Mucosa of rectum (tissue), 2 donors: ENCODE data around the gene HMOX1.

Source experiments
- H3K27ac ChIP-seq, 2 donors: one replicate each; pipeline ENCODE4 v1.7.0; 2013; ENCODE audit warnings: inconsistent platforms in 2 of 2, low read depth in 2 of 2, low read length in 2 of 2
- H3K27me3 ChIP-seq, 2 donors: one replicate each; pipeline ENCODE4 v1.7.0; 2013; ENCODE audit warnings: low read length in 2 of 2; ENCODE audit not compliant: control insufficient read depth in 2 of 2, insufficient read depth in 2 of 2
- H3K36me3 ChIP-seq, 2 donors: one replicate each; pipeline ENCODE4 v1.7.0; 2013; ENCODE audit warnings: low read length in 2 of 2; ENCODE audit not compliant: control insufficient read depth in 2 of 2, insufficient read depth in 2 of 2
- H3K4me1 ChIP-seq, 2 donors: one replicate each; pipeline ENCODE4 v1.7.0; 2013; ENCODE audit warnings: low read length in 2 of 2, mild to moderate bottlenecking in 1 of 2; ENCODE audit not compliant: control insufficient read depth in 2 of 2, insufficient read depth in 2 of 2
- H3K4me3 ChIP-seq, 2 donors: one replicate each; pipeline ENCODE4 v1.7.0; 2013; ENCODE audit warnings: low read length in 2 of 2
- H3K9ac ChIP-seq, 2 donors: one replicate each; pipeline ENCODE4 v1.7.0; 2013; ENCODE audit warnings: low read length in 2 of 2, low read depth in 1 of 2, mild to moderate bottlenecking in 1 of 2
- H3K9me3 ChIP-seq, 2 donors: one replicate each; pipeline ENCODE4 v1.7.0; 2013; ENCODE audit warnings: low read length in 2 of 2; ENCODE audit not compliant: control insufficient read depth in 2 of 2
- donor health status: healthy.
- donor health status: Normal muscosa, but diverticular disease.

Gene HMOX1

GRCh38 chr22:35419756-35420155, 38.9 kb downstream of the HMOX1 start:
- no peak overlapping the region for H3K9ac ChIP-seq
- H3K27ac ChIP-seq: no peak overlapping the region
- H3K4me3 ChIP-seq: no peak overlapping the region
- H3K27me3 ChIP-seq: no peaks in the 10 kb centered on the region
- no peaks in the 10 kb centered on the region for H3K9me3 ChIP-seq
- H3K4me1 ChIP-seq: no peaks in the 10 kb centered on the region
- peaks cover 37 to 73% of the 10 kb centered on the region in 2 donors for H3K36me3 ChIP-seq

- Histone ChIP-seq H3K27ac (no peak overlapping the region), H3K4me3 (no peak overlapping the region), H3K9ac (no peak overlapping the region), H3K9me3 (no peaks in the 10 kb centered on the region), H3K36me3 (peaks cover 33 to 64% of the 10 kb centered on the region in 2 donors), H3K27me3 (no peaks in the 10 kb centered on the region), H3K4me1 (no peaks in the 10 kb centered on the region)
Measured at GRCh38 chr22:35421121-35421520, 40.2 kb downstream of the HMOX1 start.

- H3K36me3 ChIP-seq: peaks cover 25 to 56% of the 10 kb centered on the region in 2 donors
Measured at GRCh38 chr22:35422145-35422544, 41.2 kb downstream of the HMOX1 start.

GRCh38 chr22:35422936-35423335, 42.0 kb downstream of the HMOX1 start:
- H3K4me1 ChIP-seq: no peaks in the 10 kb centered on the region
- H3K27me3 ChIP-seq: no peaks in the 10 kb centered on the region
- H3K27ac ChIP-seq: no peak overlapping the region
- peaks cover 18 to 49% of the 10 kb centered on the region in 2 donors for H3K36me3 ChIP-seq
- H3K9ac ChIP-seq: no peak overlapping the region
- no peaks in the 10 kb centered on the region for H3K9me3 ChIP-seq
- H3K4me3 ChIP-seq: no peak overlapping the region

More at GRCh38 chr22:35422145-35422544, 41.2 kb downstream of the HMOX1 start:
- H3K9ac ChIP-seq: no peak overlapping the region
- H3K27me3 ChIP-seq: no peaks in the 10 kb centered on the region
- no peaks in the 10 kb centered on the region for H3K9me3 ChIP-seq
- H3K4me1 ChIP-seq: no peaks in the 10 kb centered on the region
- H3K27ac ChIP-seq: no peak overlapping the region
- H3K4me3 ChIP-seq: no peak overlapping the region

- no peak overlapping the region for H3K9ac ChIP-seq
- H3K36me3 ChIP-seq: peaks cover 12 to 42% of the 10 kb centered on the region in 2 donors
- H3K4me1 ChIP-seq: no peaks in the 10 kb centered on the region
- H3K27ac ChIP-seq: no peak overlapping the region
- H3K27me3 ChIP-seq: no peaks in the 10 kb centered on the region
- no peak overlapping the region for H3K4me3 ChIP-seq
- no peaks in the 10 kb centered on the region for H3K9me3 ChIP-seq
Measured at GRCh38 chr22:35424081-35424480, 43.2 kb downstream of the HMOX1 start.

GRCh38 chr22:35424761-35425160, 43.9 kb downstream of the HMOX1 start:
- Histone ChIP-seq H3K36me3 (peaks cover 8 to 38% of the 10 kb centered on the region in 2 donors), H3K9ac (no peak overlapping the region), H3K27me3 (no peaks in the 10 kb centered on the region), H3K9me3 (no peaks in the 10 kb centered on the region), H3K27ac (no peak overlapping the region), H3K4me1 (no peaks in the 10 kb centered on the region), H3K4me3 (no peak overlapping the region)

- Histone ChIP-seq H3K9me3 (no peaks in the 10 kb centered on the region), H3K4me1 (no peaks in the 10 kb centered on the region), H3K27ac (no peak overlapping the region), H3K36me3 (peaks cover 6 to 31% of the 10 kb centered on the region in 2 donors), H3K27me3 (no peaks in the 10 kb centered on the region), H3K9ac (no peak overlapping the region), H3K4me3 (no peak overlapping the region)
Measured at GRCh38 chr22:35425546-35425945, 44.6 kb downstream of the HMOX1 start.

- no peak overlapping the region for H3K9ac ChIP-seq
- peaks cover 4 to 25% of the 10 kb centered on the region in 2 donors for H3K36me3 ChIP-seq
- H3K9me3 ChIP-seq: no peaks in the 10 kb centered on the region
- no peak overlapping the region for H3K4me3 ChIP-seq
- peaks cover 4% of the 10 kb centered on the region in 2 donors for H3K4me1 ChIP-seq
- H3K27me3 ChIP-seq: no peaks in the 10 kb centered on the region
- no peak overlapping the region for H3K27ac ChIP-seq
Measured at GRCh38 chr22:35425971-35426800, 45.3 kb downstream of the HMOX1 start.

GRCh38 chr22:35426801-35427140, 45.9 kb downstream of the HMOX1 start:
- H3K27ac ChIP-seq: no peak overlapping the region
- H3K9ac ChIP-seq: no peak overlapping the region
- H3K4me1 ChIP-seq: peaks cover 4 to 10% of the 10 kb centered on the region in 2 donors
- H3K36me3 ChIP-seq: peaks cover 0 to 20% of the 10 kb centered on the region in 2 donors
- no peaks in the 10 kb centered on the region for H3K27me3 ChIP-seq
- no peaks in the 10 kb centered on the region for H3K9me3 ChIP-seq
- H3K4me3 ChIP-seq: no peak overlapping the region

GRCh38 chr22:35430897-35431322, 50.0 kb downstream of the HMOX1 start:
- H3K27me3 ChIP-seq: no peaks in the 10 kb centered on the region
- peaks cover 0 to 4% of the 10 kb centered on the region in 2 donors for H3K36me3 ChIP-seq
- peak overlapping the region in 1 of 2 donors; percentile 44 for H3K9ac ChIP-seq
- peaks cover 0 to 6% of the 10 kb centered on the region in 2 donors for H3K9me3 ChIP-seq
- H3K4me1 ChIP-seq: peaks cover 4 to 16% of the 10 kb centered on the region in 2 donors
- peak overlapping the region; percentile 51 to 72 for H3K27ac ChIP-seq
- H3K4me3 ChIP-seq: no peak overlapping the region
